Rectal smooth muscle tissue (tissue), 1 donor: ENCODE results near the gene GGPS1.
"Not testable (repeated sequence)": the region's sequence is repeated elsewhere in the genome, so short reads cannot be mapped to it uniquely, and the experiment has no call there.

ENCODE experiments used
- H3K27ac ChIP-seq: one replicate; pipeline ENCODE4 v1.7.0; 2013; ENCODE audit warnings: low read depth, low read length, inconsistent platforms
- H3K27me3 ChIP-seq: one replicate; pipeline ENCODE4 v1.7.0; 2013; ENCODE audit warnings: low read length; ENCODE audit not compliant: control insufficient read depth, insufficient read depth
- H3K36me3 ChIP-seq: one replicate; pipeline ENCODE4 v1.7.0; 2013; ENCODE audit warnings: low read length; ENCODE audit not compliant: control insufficient read depth, insufficient read depth
- H3K4me1 ChIP-seq: one replicate; pipeline ENCODE4 v1.7.0; 2013; ENCODE audit warnings: low read length; ENCODE audit not compliant: control insufficient read depth, insufficient read depth
- H3K4me3 ChIP-seq: one replicate; pipeline ENCODE4 v1.7.0; 2013; ENCODE audit warnings: low read length
- H3K9ac ChIP-seq: one replicate; pipeline ENCODE4 v1.7.0; 2013; ENCODE audit warnings: low read length

GGPS1 gene

DNA sequence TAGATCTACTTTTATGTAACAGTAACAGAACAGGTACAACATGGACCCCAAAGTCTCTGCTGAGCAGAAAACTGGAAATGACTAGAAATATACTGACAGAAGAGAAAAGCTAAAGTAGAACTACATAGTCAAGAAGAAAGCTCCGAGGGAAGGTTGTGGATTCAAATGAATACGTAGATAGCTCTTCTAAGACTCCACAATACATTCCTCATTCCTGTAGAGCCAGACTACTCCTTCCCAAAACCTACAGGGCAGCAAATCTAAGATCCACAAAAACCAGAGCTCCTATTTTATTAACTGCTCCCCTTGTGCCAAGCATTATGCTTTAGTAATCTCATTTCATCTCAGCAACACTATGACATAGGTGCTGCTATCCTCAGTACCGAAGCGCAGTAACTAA is 35.6 kb upstream of the GGPS1 start:
- H3K27ac ChIP-seq: no peak overlapping the region
- no peaks in the 10 kb centered on the region for H3K36me3 ChIP-seq
- H3K9ac ChIP-seq: no peak overlapping the region
- H3K27me3 ChIP-seq: no peaks in the 10 kb centered on the region
- H3K4me1 ChIP-seq: peaks cover 6% of the 10 kb centered on the region
- no peak overlapping the region for H3K4me3 ChIP-seq

DNA sequence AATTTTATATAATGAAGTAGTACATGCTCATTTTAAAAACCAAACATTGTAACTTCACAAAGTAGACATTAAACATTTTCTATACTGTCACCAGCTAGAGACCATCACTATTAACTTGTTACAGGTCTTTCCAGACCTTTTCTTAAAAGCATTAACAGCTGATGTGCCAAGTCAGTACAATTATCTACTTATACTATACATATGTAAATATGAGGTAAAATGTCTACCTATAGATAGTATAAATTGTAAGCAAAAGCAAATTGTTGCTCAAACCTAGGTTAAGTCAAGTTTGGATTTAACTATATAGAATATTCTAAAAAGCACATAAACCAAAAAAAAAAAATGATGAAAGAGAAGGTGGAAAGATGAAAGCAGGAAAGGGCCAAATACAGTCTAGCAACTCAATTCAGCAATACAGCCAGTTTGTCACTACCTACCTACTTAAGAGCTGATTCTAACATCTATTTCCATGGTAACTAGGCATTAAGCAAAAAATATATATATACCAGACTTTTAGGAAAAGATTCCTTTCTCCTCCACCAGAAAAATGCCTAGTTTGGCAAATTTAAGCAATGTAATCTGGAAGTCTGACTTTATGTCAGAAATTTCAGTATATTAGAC is 34.9 kb upstream of the GGPS1 start:
- Histone ChIP-seq H3K9ac (no peak overlapping the region), H3K27ac (no peak overlapping the region), H3K4me1 (peaks cover 6% of the 10 kb centered on the region), H3K4me3 (no peak overlapping the region), H3K36me3 (no peaks in the 10 kb centered on the region), H3K27me3 (no peaks in the 10 kb centered on the region)

DNA sequence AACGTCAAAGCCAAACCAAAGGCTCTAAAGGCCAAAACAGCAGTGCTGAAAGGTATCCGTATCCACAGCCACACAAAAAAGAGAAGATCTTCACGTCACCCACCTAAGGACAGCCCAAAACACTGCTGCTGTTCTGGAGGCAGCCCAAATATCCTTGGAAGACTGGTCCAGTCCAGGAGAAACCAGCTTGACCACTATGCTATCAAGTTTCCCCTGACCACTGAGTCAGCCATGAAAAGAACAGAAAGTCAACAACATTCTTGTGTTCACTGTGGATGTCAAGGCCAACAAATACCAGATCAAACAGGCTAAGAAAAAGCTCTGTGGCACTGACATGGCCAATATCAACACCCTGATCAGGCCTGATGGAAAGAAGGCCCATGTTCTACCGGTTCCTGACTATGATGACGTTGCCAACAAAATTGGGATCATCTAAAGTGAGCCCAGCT is 32.4 kb upstream of the GGPS1 start:
- Histone ChIP-seq H3K36me3 (no peaks in the 10 kb centered on the region), H3K27me3 (no peaks in the 10 kb centered on the region), H3K9ac (no peak overlapping the region), H3K4me3 (no peak overlapping the region), H3K27ac (no peak overlapping the region), H3K4me1 (peaks cover 3% of the 10 kb centered on the region)

DNA sequence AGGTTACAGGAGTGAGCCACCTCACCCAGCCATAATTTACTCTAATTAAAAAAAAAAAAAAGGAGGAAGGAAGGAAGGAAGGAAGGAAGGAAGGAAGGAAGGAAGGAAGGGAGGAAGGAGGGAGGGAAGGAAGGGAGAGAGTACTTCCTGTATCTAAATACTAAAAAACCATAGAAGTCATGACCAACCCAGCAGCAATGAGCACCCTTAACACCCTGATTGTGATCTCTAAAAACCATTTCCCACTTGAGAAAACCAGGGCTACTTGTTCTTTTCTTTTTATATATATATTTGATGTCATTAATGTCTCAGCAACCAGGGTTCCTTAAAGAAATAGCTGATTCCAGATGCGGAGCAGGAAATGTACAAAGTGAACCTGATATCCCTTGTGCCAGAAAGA is 31.6 kb upstream of the GGPS1 start:
- Histone ChIP-seq H3K36me3 (no peaks in the 10 kb centered on the region), H3K4me3 (no peak overlapping the region), H3K27ac (no peak overlapping the region), H3K27me3 (no peaks in the 10 kb centered on the region), H3K4me1 (peaks cover 3% of the 10 kb centered on the region), H3K9ac (no peak overlapping the region)

DNA sequence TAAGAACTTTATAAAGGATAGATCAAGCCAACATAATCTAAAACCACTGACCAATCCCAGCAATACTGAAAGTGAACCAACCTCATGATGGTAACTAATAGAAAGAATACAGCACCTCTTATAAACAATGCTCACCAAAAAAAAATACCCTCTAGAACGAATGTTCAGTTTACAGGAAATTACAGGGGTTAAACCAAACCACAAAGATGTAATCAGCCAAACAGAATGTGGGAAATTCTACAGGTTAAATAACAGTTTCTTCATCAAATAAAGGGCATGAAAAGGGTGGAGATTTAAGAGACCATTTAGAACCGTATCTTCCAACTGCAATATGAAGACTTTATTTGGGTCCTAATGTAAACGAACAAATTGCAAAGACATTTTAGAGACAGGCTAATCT is 30.8 kb upstream of the GGPS1 start:
- Histone ChIP-seq H3K4me3 (no peak overlapping the region), H3K4me1 (peaks cover 3% of the 10 kb centered on the region), H3K27me3 (no peaks in the 10 kb centered on the region), H3K9ac (no peak overlapping the region), H3K36me3 (no peaks in the 10 kb centered on the region), H3K27ac (no peak overlapping the region)

DNA sequence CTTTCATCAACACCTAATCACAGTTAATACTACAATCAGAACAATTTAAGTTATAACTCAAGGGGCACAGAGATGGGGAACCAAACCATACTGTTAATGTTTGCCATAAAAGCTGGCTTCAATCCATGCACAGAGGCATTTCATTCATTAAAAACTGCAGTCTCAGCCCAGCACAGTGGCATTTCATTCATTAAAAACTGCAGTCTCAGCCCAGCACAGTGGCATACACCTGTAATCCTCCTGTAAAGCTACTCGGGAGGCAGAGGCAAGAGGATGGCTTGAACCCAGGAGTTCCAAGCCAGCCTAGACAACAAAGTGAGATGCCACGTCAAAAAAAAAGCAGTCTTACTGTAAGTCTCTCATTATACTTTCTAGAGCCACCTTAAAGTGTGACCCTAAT is 29.6 kb upstream of the GGPS1 start:
- Histone ChIP-seq H3K4me1 (peaks cover under 1% of the 10 kb centered on the region), H3K9ac (no peak overlapping the region), H3K4me3 (no peak overlapping the region), H3K27ac (no peak overlapping the region), H3K27me3 (no peaks in the 10 kb centered on the region), H3K36me3 (no peaks in the 10 kb centered on the region)

DNA sequence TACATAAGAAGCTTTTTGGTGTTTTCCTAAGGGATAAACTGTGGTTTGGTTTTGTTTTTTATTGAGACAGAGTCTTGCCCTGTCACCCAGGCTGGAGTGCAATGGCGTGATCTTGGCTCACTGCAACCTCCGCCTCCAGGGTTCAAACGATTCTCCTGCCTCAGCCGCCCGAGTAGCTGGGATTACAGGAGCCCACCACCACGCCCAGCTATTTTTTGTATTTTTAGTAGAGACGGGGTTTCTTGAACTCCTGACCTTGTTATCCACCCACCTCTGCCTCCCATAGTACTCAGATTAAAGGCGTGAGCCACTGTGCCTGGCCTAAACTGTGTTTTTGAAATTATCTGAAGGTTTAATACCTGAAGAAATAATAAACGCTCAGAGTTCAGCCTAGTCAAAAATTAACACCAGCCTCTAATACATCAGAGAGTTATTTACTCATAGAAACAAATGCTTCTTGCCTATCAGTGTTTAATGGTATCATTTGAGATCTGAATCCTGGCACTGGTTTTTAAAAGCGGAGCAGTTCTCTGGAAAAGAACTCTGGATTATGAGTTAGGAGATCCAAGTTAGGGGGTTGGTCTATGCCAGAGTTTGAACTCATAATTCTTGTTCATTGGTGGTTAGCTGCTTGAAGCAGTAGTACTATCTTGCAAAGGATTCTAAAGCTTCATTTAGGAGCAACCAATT is 29.1 kb upstream of the GGPS1 start:
- no peak overlapping the region for H3K27ac ChIP-seq
- no peaks in the 10 kb centered on the region for H3K27me3 ChIP-seq
- H3K9ac ChIP-seq: no peak overlapping the region
- no peak overlapping the region for H3K4me3 ChIP-seq
- no peaks in the 10 kb centered on the region for H3K36me3 ChIP-seq
- no peaks in the 10 kb centered on the region for H3K4me1 ChIP-seq

DNA sequence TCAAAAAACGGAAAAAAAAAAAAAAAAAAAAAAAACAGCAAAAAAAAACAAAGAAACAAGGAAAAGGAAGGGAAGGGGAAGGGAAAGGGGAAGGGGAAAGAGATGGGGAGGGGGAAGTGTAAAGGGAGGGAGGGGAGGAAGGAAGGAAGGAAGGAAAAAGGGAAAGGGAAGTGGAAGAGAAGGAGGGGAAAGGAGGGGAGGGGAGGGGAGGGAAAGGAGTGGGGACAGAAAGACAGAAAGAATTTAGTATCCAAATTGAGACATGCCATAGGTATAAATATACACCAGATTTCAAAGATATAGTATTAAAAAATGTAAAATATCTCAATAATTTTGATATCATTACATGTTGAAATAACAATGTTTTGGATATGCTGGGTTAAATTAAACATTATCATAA is 26.2 kb upstream of the GGPS1 start:
- Histone ChIP-seq H3K27ac (no peak overlapping the region), H3K4me3 (no peak overlapping the region), H3K27me3 (no peaks in the 10 kb centered on the region), H3K4me1 (peaks cover 16% of the 10 kb centered on the region), H3K36me3 (no peaks in the 10 kb centered on the region), H3K9ac (no peak overlapping the region)

DNA sequence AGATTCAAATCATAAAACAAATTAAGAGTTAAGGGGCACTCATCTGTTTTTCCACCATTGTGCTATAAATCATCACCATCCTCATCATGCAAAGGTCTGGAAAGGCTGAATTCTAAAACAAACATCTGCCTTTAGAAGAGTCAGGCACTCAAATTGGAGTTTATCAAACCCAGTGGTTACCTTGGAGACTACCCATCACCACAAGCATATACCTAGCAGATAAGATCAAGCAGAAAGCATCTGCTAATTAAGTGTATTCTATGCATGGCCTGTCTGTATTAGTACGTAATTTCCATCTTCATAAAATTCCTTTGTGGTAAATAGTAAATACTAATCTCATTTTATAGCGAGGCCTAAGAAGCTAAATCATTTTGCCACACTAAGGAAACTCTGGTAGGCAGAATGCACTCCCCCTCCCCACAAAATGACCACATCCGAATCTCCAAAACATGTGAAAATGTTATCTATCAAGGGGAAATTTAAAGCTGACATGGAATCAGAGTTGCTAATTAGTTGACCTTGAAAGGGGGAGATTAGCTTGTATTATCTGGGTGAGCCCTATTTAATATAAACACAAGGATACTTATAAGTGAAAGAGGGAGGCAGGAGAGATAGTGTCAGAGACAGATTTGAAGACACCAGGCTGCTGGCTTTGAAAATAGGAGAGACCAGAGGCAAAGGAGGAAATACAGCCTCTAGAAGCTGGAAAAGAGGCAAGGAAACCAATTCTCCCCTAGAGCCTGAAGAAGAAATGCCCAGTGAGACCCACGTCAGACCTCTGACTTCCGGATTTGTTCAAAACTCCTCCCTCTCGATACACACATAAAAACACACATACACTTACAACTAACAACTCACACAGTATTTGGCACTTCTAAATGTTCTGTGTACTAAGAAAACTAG is 23.6 kb upstream of the GGPS1 start:
- H3K36me3 ChIP-seq: no peaks in the 10 kb centered on the region
- H3K9ac ChIP-seq: no peak overlapping the region
- H3K27me3 ChIP-seq: no peaks in the 10 kb centered on the region
- H3K4me3 ChIP-seq: no peak overlapping the region
- H3K4me1 ChIP-seq: peaks cover 18% of the 10 kb centered on the region
- H3K27ac ChIP-seq: no peak overlapping the region

DNA sequence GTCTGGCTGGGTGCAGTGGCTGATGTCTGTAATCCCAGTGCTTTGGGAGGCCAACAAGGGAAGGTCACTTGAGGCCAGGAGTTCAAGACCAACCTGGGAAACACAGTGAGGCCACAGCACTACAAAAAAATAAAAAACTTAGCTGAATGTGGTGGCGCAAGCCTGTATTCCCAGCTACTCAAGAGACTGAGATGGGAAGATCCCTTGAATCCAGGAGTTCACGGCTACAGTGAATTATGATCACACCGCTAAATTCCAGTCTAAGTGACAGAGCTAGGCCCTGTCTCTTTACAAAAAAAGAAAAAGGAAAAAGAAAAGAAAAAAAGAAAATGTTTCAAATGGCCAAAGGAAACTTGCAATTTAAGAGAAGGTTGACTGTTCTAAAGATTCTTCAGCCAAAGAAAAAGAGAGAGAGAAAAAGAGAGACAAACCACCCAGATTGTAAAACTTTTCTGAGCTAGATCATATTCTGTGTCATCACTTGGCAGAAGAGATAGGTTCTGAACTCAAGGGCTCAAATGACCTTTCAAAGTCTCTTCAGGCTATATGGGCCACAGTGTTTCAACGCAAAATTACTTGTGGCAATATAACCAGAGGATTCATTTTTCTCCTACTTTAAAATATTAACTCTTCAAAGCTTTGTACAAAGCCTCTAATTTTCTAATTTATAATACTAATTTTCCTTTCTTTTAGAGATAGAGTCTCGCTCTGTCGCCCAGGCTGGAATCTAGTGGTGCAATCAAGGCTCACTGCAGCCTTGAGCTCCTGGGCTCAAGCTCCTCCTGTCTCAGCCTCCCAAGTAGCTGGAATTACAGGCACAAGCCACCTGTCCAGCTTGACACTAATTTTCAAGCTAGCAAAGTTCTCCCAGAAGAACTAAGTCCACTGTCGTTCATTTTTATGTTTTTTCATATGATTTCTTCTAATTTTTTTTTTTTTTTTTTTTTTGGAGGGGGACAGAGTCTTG is 20.9 kb upstream of the GGPS1 start:
- Histone ChIP-seq H3K9ac (no peak overlapping the region), H3K4me3 (no peak overlapping the region), H3K27ac (peak overlapping the region; percentile 40), H3K27me3 (no peaks in the 10 kb centered on the region), H3K36me3 (no peaks in the 10 kb centered on the region), H3K4me1 (peaks cover 18% of the 10 kb centered on the region)

DNA sequence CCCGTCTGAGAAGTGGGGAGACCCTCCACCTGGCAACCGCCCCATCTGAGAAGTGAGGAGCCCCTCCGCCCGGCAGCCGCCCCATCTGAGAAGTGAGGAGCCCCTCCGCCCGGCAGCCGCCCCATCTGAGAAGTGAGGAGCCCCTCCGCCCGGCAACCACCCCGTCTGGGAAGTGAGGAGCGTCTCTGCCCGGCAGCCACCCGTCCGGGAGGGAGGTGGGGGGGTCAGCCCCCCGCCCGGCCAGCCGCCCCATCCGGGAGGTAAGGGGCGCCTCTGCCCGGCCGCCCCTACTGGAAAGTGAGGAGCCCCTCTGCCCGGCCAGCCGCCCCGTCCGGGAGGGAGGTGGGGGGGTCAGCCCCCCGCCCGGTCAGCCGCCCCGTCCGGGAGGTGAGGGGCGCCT is 19.2 kb upstream of the GGPS1 start:
- not testable (repeated sequence) for H3K27me3 ChIP-seq, H3K4me3 ChIP-seq, H3K9ac ChIP-seq, H3K27ac ChIP-seq, H3K36me3 ChIP-seq
- peaks cover 29% of the 10 kb centered on the region for H3K4me1 ChIP-seq

DNA sequence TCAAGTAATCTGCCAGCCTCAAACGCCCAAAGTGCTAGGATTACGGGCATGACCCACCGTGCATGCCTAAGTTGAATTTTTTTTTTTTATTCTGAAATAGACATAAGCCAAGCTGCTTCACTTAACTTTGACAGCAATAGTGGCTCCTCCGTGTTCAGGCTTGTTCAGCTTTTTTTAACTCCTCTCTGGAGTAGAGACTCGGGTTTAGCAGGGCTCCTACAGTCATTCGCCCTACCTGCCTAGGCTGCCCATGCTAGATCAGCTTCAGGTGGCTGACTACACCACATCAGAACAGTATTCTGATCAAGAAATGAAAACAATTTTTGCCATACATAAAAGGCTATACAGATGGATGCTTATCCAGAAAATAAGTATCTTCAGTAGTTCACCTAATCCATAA is 15.1 kb upstream of the GGPS1 start:
- Histone ChIP-seq H3K27me3 (no peaks in the 10 kb centered on the region), H3K4me3 (no peak overlapping the region), H3K4me1 (peaks cover 13% of the 10 kb centered on the region)

More for the DNA sequence above, 15.1 kb upstream of the GGPS1 start:
- Histone ChIP-seq H3K36me3 (no peaks in the 10 kb centered on the region), H3K9ac (no peak overlapping the region), H3K27ac (no peak overlapping the region)
